Measurements from ENCODE around the gene JMJD1C.

Gene JMJD1C

DNA sequence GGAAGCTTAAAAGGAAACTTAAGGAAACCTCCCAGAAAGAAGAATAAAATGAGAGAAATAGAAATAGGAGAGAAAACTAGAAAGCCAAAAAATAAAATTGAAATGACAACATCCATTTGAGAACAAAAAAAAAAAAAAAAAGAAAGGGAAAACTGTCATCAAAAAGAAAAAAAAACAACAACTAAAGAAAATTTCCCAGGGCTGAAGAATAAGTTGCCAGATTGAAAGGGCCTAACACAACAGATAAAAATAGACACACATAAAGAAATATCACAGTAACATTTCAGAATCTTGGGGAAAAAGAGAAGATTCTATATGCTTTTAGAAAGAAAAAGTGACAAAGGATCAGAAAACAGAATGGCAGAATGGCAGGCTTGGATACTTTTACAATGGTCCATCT lies 157.1 kb downstream of the JMJD1C start:
- TF ChIP-seq GATA2 (IDR thresholded peaks at IDR 0.05; ENCODE audit: low read depth, low read length) (no peak), GATA3 (IDR thresholded peaks at IDR 0.05; ENCODE audit: low read depth, low read length) (no peak)

- no peak for TF ChIP-seq GATA3 (IDR thresholded peaks at IDR 0.05; ENCODE audit: low read depth, low read length)
- no peak for TF ChIP-seq GATA2 (IDR thresholded peaks at IDR 0.05; ENCODE audit: low read depth, low read length)
Observed at GRCh38 chr10:63304146-63304545, 161.6 kb downstream of the JMJD1C start.

DNA sequence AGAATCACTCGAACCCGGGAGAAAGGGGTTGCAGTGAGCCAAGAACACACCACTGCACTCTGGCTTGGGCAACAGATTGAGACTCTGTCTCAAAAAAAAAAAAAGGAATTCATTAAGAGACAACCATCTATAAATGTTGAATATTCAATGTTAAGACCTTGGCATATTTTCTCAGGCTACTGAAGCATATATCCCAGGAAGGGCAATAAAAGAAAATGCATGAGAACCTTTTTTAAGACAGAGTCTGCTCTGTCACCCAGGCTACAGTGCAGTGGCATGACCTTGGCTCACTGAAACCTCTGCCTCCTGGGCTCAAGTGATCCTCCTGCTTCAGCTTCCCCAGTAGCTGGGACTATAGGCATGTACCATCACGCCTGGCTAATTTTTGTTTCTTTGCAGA lies 165.0 kb downstream of the JMJD1C start:
- TF ChIP-seq GATA2 (IDR thresholded peaks at IDR 0.05; ENCODE audit: low read depth, low read length) (no peak), GATA3 (IDR thresholded peaks at IDR 0.05; ENCODE audit: low read depth, low read length) (no peak)

DNA sequence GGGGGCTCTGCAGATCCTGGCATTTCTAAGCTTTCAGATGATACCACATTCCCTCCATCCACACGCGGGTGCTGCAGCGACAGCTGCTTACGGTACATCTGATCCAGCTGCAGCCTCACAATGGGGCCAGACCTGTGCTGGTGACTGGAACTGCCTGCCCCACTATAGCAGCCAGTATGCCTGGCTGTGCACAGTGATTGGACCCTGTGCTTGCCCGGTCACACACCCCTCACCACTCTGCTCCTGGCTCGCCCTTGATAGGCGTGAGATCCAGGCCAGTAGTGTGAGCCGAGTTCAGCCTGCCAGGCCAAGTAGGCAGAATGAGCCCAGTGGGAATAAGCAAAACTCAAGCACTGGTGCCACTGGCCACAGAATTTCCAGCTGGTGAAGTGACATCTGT lies 167.8 kb downstream of the JMJD1C start:
- TF ChIP-seq GATA2 (IDR thresholded peaks at IDR 0.05; ENCODE audit: low read depth, low read length) (no peak), GATA3 (IDR thresholded peaks at IDR 0.05; ENCODE audit: low read depth, low read length) (no peak)

GRCh38 chr10:63294781-63295180 lies 171.0 kb downstream of the JMJD1C start:
- TF ChIP-seq GATA3 (IDR thresholded peaks at IDR 0.05; ENCODE audit: low read depth, low read length) = no peak
- no peak for TF ChIP-seq GATA2 (IDR thresholded peaks at IDR 0.05; ENCODE audit: low read depth, low read length)

- TF ChIP-seq GATA2 (IDR thresholded peaks at IDR 0.05; ENCODE audit: low read depth, low read length) = no peak
- no peak for TF ChIP-seq GATA3 (IDR thresholded peaks at IDR 0.05; ENCODE audit: low read depth, low read length)
Observed at GRCh38 chr10:63288170-63288569, 177.6 kb downstream of the JMJD1C start.

- TF ChIP-seq GATA2 (IDR thresholded peaks at IDR 0.05; ENCODE audit: low read depth, low read length) (no peak), GATA3 (IDR thresholded peaks at IDR 0.05; ENCODE audit: low read depth, low read length) (no peak)
Observed at GRCh38 chr10:63286754-63287264, 179.0 kb downstream of the JMJD1C start.

GRCh38 chr10:63286340-63286739 lies 179.4 kb downstream of the JMJD1C start:
- no peak for TF ChIP-seq GATA3 (IDR thresholded peaks at IDR 0.05; ENCODE audit: low read depth, low read length)

DNA sequence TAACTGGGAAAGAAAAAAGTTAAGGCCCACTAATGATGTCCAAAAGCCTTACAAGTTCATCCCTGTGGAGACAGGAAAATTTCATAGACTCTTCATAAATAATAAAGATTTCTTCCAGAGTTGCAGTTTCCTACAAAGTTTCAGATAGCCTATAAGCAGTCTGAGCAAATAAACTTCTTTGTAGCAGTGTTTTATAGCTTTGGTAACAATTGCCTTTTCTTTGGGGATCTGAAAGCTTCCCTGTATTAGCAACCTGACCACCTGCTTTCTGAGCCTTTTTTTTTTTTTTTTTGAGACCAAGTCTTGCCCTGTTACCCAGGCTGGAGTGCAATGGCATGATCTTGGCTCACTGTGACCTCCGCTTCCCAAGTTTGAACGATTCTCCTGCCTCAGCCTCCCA lies 182.7 kb downstream of the JMJD1C start:
- TF ChIP-seq GATA3 (IDR thresholded peaks at IDR 0.05; ENCODE audit: low read depth, low read length) (no peak), GATA2 (IDR thresholded peaks at IDR 0.05; ENCODE audit: low read depth, low read length) (no peak)

- no peak for TF ChIP-seq GATA3 (IDR thresholded peaks at IDR 0.05; ENCODE audit: low read depth, low read length)
- TF ChIP-seq GATA2 (IDR thresholded peaks at IDR 0.05; ENCODE audit: low read depth, low read length) = no peak
Observed at GRCh38 chr10:63281967-63282366, 183.8 kb downstream of the JMJD1C start.

- no peak for TF ChIP-seq GATA2 (IDR thresholded peaks at IDR 0.05; ENCODE audit: low read depth, low read length)
- TF ChIP-seq GATA3 (IDR thresholded peaks at IDR 0.05; ENCODE audit: low read depth, low read length) = no peak
Observed at GRCh38 chr10:63280386-63280785, 185.4 kb downstream of the JMJD1C start.

GRCh38 chr10:63275094-63275493 lies 190.7 kb downstream of the JMJD1C start:
- no peak for TF ChIP-seq GATA3 (IDR thresholded peaks at IDR 0.05; ENCODE audit: low read depth, low read length)
- TF ChIP-seq GATA2 (IDR thresholded peaks at IDR 0.05; ENCODE audit: low read depth, low read length) = no peak

GRCh38 chr10:63273577-63273976 lies 192.2 kb downstream of the JMJD1C start:
- TF ChIP-seq GATA2 (IDR thresholded peaks at IDR 0.05; ENCODE audit: low read depth, low read length) = no peak
- TF ChIP-seq GATA3 (IDR thresholded peaks at IDR 0.05; ENCODE audit: low read depth, low read length) = no peak

GRCh38 chr10:63268798-63269503 lies 196.8 kb downstream of the JMJD1C start:
- TF ChIP-seq GATA3 (IDR thresholded peaks at IDR 0.05; ENCODE audit: low read depth, low read length) = no peak
- no peak for TF ChIP-seq GATA2 (IDR thresholded peaks at IDR 0.05; ENCODE audit: low read depth, low read length)

DNA sequence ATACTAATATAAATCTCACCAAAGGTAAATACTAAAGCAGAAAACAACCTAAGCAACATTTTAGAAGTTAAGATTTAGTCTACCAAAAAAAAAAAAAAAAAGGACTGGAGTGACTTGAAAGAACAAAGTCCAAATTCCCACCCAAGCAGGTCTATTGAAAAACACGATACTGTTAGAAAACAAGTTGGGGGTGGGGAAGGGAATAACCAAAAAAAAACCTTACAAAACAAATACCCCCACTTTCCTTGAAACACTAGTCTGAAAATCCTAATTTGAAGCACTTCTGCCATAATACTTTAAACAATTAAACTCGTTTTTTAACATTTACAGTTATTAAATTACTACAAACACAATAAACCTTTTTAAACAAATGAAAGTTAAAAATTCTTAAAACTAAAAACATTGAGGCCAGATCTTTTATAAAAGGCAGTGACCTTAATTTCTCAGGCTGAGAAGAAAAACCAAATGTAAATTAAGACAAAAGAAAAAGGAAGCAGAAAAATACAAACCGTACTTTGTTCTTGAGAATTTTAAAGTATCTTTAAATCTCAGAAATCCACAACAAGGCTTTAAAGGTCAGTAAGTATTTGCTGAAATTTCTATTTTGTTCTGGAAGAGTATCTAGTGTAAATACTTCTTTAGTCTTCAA lies 197.5 kb downstream of the JMJD1C start:
- no peak for TF ChIP-seq GATA3 (IDR thresholded peaks at IDR 0.05; ENCODE audit: low read depth, low read length)
- TF ChIP-seq GATA2 (IDR thresholded peaks at IDR 0.05; ENCODE audit: low read depth, low read length) = no peak

Data from SH-SY5Y (cell line).